ENCODE measurements around the gene RAD18. TPM values are rescaled to one million over a fixed set of nuclear protein-coding genes. Genes with fewer than 3 reads are reported as not detected.
A peak's percentile ranks its signal among the peaks of the same experiment; 100 is the strongest.

Gene RAD18
- total RNA-seq, 1 donor from 2014 or later: 21.3 TPM

DNA sequence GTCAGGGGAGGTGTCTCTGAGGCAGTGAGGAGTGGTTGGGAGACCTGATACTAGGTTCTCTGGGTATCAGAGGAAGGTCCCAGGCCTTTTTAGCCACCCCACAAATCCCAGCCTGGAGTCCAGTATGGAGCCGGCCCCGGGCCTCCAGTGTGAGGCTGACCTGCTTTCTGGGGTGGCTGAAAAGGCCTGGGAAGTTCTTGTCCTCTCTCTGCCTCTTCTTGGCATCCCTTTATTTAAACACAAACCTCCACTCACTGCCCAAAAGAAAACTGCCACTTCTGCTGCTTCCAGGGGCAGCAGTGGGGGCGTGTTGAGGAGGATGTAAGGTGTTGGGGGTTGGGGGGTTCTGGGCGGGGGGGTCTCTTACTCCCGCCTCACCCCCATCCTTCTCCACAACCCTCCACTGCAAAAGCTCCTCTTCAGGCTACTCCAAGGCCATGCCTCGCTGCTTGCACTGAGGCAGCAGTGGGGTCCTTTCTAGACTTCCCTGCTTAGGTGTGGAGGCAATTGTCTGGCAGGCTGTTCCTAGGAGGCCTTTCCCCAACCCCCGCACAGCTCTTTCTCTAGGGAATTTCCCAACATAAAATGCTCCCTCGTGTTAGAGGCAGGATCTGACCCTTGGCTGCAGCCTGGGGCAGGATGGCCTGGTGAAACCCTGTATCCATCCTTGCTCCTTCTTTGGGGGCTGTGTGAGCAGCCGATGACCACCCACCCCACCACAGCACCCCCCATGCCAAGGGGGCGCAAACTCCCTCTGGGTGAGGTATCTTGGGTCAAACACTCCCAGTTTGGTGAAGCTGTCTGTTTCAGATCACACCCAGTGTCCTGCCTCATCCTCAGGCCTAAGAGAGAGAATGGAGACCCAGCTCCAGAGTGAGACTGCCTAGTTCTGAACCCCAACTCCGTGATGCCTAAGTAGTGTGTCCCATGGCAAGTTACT lies 12.1 kb upstream of the RAD18 start:
- Mint-ChIP-seq H3K4me3 (no peak overlapping the region), H3K9me3 (no peaks in the 10 kb centered on the region), H3K4me1 (ENCODE audit: unreplicated experiment) (no peaks in the 10 kb centered on the region), H3K27ac (no peak overlapping the region), H3K27me3 (peaks cover 12% of the 10 kb centered on the region), H3K36me3 (no peaks in the 10 kb centered on the region)
- peak; percentile 57 for DNase-seq (ENCODE audit: extremely low spot score, unreplicated experiment)
- TF ChIP-seq CTCF (conservative IDR thresholded peaks at IDR 0.05): no peak

DNA sequence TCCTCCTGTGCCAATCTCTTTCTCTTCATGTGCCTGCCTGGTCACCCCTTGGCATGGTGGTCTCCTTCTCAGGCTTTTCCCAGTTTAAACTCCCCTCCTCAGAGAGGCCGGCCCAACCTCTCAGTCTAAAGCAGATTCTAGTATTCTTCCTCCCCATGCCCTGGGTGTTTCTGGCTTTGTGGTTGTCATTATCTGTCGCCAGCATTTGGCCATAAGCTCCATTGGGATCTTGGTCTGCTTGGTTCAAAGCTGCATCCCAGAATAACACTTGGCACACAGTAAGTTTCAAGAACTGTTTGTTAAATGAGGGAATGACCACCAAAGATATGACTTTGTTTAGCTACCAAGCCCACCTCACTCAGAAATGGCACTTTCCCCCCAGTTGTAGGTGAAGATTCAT lies 11.2 kb upstream of the RAD18 start:
- DNase-seq (ENCODE audit: extremely low spot score, unreplicated experiment): peak; percentile 15
- Mint-ChIP-seq H3K9me3 (no peaks in the 10 kb centered on the region), H3K27ac (no peak overlapping the region), H3K27me3 (peaks cover 12% of the 10 kb centered on the region), H3K4me1 (ENCODE audit: unreplicated experiment) (no peaks in the 10 kb centered on the region), H3K4me3 (no peak overlapping the region), H3K36me3 (no peaks in the 10 kb centered on the region)
- TF ChIP-seq CTCF (conservative IDR thresholded peaks at IDR 0.05): no peak

- TF ChIP-seq CTCF (conservative IDR thresholded peaks at IDR 0.05): no peak
- Mint-ChIP-seq H3K4me1 (ENCODE audit: unreplicated experiment) (no peaks in the 10 kb centered on the region), H3K9me3 (no peaks in the 10 kb centered on the region), H3K27ac (no peak overlapping the region), H3K36me3 (no peaks in the 10 kb centered on the region), H3K4me3 (no peak overlapping the region), H3K27me3 (peaks cover 17% of the 10 kb centered on the region)
- DNase-seq (ENCODE audit: extremely low spot score, unreplicated experiment): no peak
Measured at GRCh38 chr3:8972639-8973038, 9.4 kb upstream of the RAD18 start.

DNA sequence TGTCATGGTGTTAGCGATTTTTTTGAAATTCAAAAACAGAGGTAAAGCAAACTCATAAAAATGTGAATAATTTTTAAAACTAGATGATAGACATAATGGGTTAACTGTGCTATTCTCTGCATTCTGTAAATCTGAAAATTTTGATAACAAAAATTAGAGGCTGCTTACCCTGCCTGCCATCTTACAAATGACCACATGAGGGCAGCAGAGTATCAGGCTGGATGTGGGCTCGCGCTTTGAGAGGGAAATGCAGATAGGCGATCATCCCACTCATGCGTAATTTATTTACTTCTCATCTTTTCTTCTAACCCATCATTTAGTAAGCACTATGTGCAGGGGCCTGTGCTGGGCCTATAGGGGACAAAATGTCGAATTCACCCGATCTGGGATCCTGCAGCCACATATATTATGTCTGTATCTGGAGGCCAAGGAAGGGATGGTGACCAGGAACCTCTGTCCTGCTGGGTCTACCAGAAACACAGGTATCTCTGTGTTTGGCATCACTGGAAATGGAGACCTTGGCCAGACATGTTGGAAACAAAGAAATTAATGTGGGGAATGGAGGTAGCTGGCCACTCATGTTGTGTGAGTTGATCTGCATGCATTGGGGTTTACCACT lies 7.8 kb upstream of the RAD18 start:
- no peak overlapping the region for H3K4me3 Mint-ChIP-seq

GRCh38 chr3:8969241-8969640 lies 6.0 kb upstream of the RAD18 start:
- H3K27ac Mint-ChIP-seq: no peak overlapping the region
- peaks cover 17% of the 10 kb centered on the region for H3K4me1 Mint-ChIP-seq (ENCODE audit: unreplicated experiment)
- H3K36me3 Mint-ChIP-seq: no peaks in the 10 kb centered on the region
- no peak for TF ChIP-seq CTCF (conservative IDR thresholded peaks at IDR 0.05)
- no peak overlapping the region for H3K4me3 Mint-ChIP-seq
- DNase-seq (ENCODE audit: extremely low spot score, unreplicated experiment): no peak
- no peaks in the 10 kb centered on the region for H3K9me3 Mint-ChIP-seq
- H3K27me3 Mint-ChIP-seq: peaks cover 17% of the 10 kb centered on the region

More for the DNA sequence above, 7.8 kb upstream of the RAD18 start:
- Mint-ChIP-seq H3K36me3 (no peaks in the 10 kb centered on the region), H3K27me3 (peaks cover 17% of the 10 kb centered on the region), H3K9me3 (no peaks in the 10 kb centered on the region), H3K27ac (no peak overlapping the region), H3K4me1 (ENCODE audit: unreplicated experiment) (no peaks in the 10 kb centered on the region)
- DNase-seq (ENCODE audit: extremely low spot score, unreplicated experiment): no peak
- peak; percentile 99 for TF ChIP-seq CTCF (conservative IDR thresholded peaks at IDR 0.05)
